ENCODE measurements around the gene DAPK3.

The DAPK3 gene

GRCh38 chr19:3970808-3971598 lies at the start of gene DAPK3 (continued):
- TF ChIP-seq ZNF239 (tag by site-specific recombination; IDR thresholded peaks at IDR 0.05) (no peak), ZFHX2 (tag by site-specific recombination; conservative IDR thresholded peaks at IDR 0.05) (peak; percentile 81), BCL11B (tag by site-specific recombination; IDR thresholded peaks at IDR 0.05; ENCODE audit: low read depth) (no peak), ZBTB1 (tag by site-specific recombination; IDR thresholded peaks at IDR 0.05) (no peak)

DNA sequence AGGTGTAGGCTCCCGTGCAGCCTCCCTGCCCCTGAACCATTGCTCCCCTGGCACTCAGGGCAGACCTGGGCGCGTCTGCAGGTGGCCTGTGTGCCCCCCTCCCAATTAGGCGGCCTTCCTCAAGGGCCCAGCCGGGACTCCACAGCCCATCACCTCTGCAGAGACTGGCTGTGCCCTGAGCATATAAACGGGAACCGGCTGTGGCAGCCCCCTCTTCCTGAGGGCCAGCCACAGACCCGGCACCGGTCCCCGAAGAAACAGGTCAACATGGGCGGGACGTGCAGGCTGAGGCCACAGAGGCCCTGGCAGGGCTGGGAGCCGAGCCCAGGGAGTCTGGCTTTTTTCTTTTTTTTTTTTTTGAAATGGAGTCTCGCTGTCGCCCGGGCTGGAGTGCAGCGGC lies 48.7 kb upstream of the DAPK3 start:
- no peak for TF ChIP-seq HOXA7 (CRISPR knock-in tag; IDR thresholded peaks at IDR 0.05; ENCODE audit: borderline replicate concordance)
- TF ChIP-seq KLF17 (tag by site-specific recombination; IDR thresholded peaks at IDR 0.05), result no peak
- no peak for TF ChIP-seq ZNF629 (tag by site-specific recombination; IDR thresholded peaks at IDR 0.05)
- TF ChIP-seq, protein P1, sequence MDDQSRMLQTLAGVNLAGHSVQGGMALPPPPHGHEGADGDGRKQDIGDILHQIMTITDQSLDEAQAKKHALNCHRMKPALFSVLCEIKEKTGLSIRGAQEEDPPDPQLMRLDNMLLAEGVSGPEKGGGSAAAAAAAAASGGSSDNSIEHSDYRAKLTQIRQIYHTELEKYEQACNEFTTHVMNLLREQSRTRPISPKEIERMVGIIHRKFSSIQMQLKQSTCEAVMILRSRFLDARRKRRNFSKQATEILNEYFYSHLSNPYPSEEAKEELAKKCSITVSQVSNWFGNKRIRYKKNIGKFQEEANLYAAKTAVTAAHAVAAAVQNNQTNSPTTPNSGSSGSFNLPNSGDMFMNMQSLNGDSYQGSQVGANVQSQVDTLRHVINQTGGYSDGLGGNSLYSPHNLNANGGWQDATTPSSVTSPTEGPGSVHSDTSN (CRISPR knock-in tag; IDR thresholded peaks at IDR 0.05), result no peak
- TF ChIP-seq, protein P2, sequence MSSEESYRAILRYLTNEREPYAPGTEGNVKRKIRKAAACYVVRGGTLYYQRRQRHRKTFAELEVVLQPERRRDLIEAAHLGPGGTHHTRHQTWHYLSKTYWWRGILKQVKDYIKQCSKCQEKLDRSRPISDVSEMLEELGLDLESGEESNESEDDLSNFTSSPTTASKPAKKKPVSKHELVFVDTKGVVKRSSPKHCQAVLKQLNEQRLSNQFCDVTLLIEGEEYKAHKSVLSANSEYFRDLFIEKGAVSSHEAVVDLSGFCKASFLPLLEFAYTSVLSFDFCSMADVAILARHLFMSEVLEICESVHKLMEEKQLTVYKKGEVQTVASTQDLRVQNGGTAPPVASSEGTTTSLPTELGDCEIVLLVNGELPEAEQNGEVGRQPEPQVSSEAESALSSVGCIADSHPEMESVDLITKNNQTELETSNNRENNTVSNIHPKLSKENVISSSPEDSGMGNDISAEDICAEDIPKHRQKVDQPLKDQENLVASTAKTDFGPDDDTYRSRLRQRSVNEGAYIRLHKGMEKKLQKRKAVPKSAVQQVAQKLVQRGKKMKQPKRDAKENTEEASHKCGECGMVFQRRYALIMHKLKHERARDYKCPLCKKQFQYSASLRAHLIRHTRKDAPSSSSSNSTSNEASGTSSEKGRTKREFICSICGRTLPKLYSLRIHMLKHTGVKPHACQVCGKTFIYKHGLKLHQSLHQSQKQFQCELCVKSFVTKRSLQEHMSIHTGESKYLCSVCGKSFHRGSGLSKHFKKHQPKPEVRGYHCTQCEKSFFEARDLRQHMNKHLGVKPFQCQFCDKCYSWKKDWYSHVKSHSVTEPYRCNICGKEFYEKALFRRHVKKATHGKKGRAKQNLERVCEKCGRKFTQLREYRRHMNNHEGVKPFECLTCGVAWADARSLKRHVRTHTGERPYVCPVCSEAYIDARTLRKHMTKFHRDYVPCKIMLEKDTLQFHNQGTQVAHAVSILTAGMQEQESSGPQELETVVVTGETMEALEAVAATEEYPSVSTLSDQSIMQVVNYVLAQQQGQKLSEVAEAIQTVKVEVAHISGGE (tag by site-specific recombination; conservative IDR thresholded peaks at IDR 0.05; ENCODE audit: low read depth), result no peak
- no peak for TF ChIP-seq ZNF433 (tag by site-specific recombination; IDR thresholded peaks at IDR 0.05; ENCODE audit: low read depth)
- TF ChIP-seq ZNF140 (tag by site-specific recombination; IDR thresholded peaks at IDR 0.05), result no peak
- TF ChIP-seq ZNF324 (tag by site-specific recombination; IDR thresholded peaks at IDR 0.05), result no peak
- no peak for TF ChIP-seq ZNF677 (tag by site-specific recombination; IDR thresholded peaks at IDR 0.05)
- TF ChIP-seq ZNF394 (tag by site-specific recombination; IDR thresholded peaks at IDR 0.05; ENCODE audit: borderline replicate concordance), result no peak
- TF ChIP-seq ZBTB7A (tag by site-specific recombination; IDR thresholded peaks at IDR 0.05; ENCODE audit: low read depth), result no peak
- TF ChIP-seq ZNF157 (tag by site-specific recombination; IDR thresholded peaks at IDR 0.05), result no peak
- TF ChIP-seq ZNF132 (tag by site-specific recombination; IDR thresholded peaks at IDR 0.05; ENCODE audit: borderline replicate concordance), result no peak
- TF ChIP-seq ZNF223 (tag by site-specific recombination; IDR thresholded peaks at IDR 0.05), result no peak
- no peak for TF ChIP-seq SP7 (tag by site-specific recombination; IDR thresholded peaks at IDR 0.05)
- CTCF ChIA-PET, result interaction anchor here (0.6 kb wide), 1 partner anchor 309 kb away, joined by 3 read pairs; no protein-coding TSS in a partner anchor
- Histone ChIP-seq H3K4me3 (ENCODE audit: low read depth, low read length) (no peak overlapping the region), H3K27ac (ENCODE audit: extremely low read depth, low read depth, low read length) (no peak overlapping the region), H3K9me3 (ENCODE audit: control insufficient read depth, insufficient read depth, low read depth, low read length) (no peaks in the 10 kb centered on the region), H3K4me1 (ENCODE audit: control insufficient read depth, insufficient read depth, low read length) (no peaks in the 10 kb centered on the region), H3K36me3 (ENCODE audit: control insufficient read depth in 2 of 2, insufficient read depth in 1 of 2, low read length in 2 of 2) (peaks cover 3 to 64% of the 10 kb centered on the region in 2 experiments; a peak in 2 of 3 replicates)
- POLR2A ChIA-PET, result no interaction called here
